Thyroid gland (tissue), 4 donors: Measurements from ENCODE around the gene PSAP. TPM values are rescaled to one million over a fixed set of nuclear protein-coding genes. Genes with fewer than 3 reads are reported as not detected.

Source experiments
- DNase-seq, 2 donors: peaks; one replicate each; pipeline ENCODE4 v3.0.0-alpha.2; 2019
- H3K27ac ChIP-seq, 3 donors: fragments of 200-600 bp; sonication (generic); 1 replicate in 2 of 3; 2 replicates in 1 of 3; pipeline ENCODE4 v1.5.1; 2016 to 2019; ENCODE audit warnings: mild to moderate bottlenecking in 1 of 3, moderate library complexity in 1 of 3
- H3K27me3 ChIP-seq: fragments of 200-600 bp; sonication (generic); one replicate; pipeline ENCODE4 v1.5.1; 2019
- H3K36me3 ChIP-seq, 2 donors: fragments of 200-600 bp; sonication (generic); one replicate each; pipeline ENCODE4 v1.5.1; 2016 to 2019
- H3K4me1 ChIP-seq, 2 donors: fragments of 200-600 bp; sonication (generic); one replicate each; pipeline ENCODE4 v1.5.1; 2017 to 2019
- H3K4me3 ChIP-seq, 3 donors: fragments of 200-600 bp; sonication (generic); replicated peaks in 1 of 3; 1 replicate in 2 of 3; 2 replicates in 1 of 3; pipeline ENCODE4 v1.5.1; 2016; ENCODE audit warnings: mild to moderate bottlenecking in 1 of 3
- H3K9me3 ChIP-seq: fragments of 200-600 bp; sonication (generic); one replicate; pipeline ENCODE4 v1.5.1; 2017
- CTCF ChIP-seq, 6 experiments: fragments of 200-600 bp in 3 of 6; fragments of 450-650 bp in 3 of 6; sonication (generic) in 3 of 6; IDR thresholded peaks; one replicate each; pipeline ENCODE4 v1.5.1; 2016 to 2019; ENCODE audit warnings: antibody characterized with exemption in 6 of 6, mild to moderate bottlenecking in 2 of 6, inconsistent platforms in 1 of 6, moderate library complexity in 1 of 6
- POLR2A ChIP-seq, 2 donors: fragments of 450-650 bp; IDR thresholded peaks; one replicate each; pipeline ENCODE4 v1.6.1; 2017; ENCODE audit warnings: antibody characterized with exemption in 2 of 2, mild to moderate bottlenecking in 2 of 2, moderate library complexity in 1 of 2
- WGBS, 2 donors: methylation state at CpG; one replicate each; pipeline ENCODE4 v1.1.5; 2017; 5-methylcytosine and 5-hydroxymethylcytosine counted together
- intact Hi-C: fragments of 100-400 bp; cut with DNase I; formaldehyde crosslinking; loops from one replicate; pipeline ENCODE4 v1.15.1; 2023
- total RNA-seq, 4 donors: library from RNA; depleted of rRNA; stranded (reverse); fragments of >200 nt; gene quantifications; one replicate each; pipeline ENCODE4 v1.2.3, GENCODE V29; 2016

Gene PSAP
- total RNA-seq, 4 donors from 2014 or later: 978 to 1,211 (median 1,123) TPM

- Histone ChIP-seq H3K4me1 (no peaks in the 10 kb centered on the region), H3K4me3 (no peak overlapping the region), H3K27me3 (no peaks in the 10 kb centered on the region), H3K36me3 (no peaks in the 10 kb centered on the region), H3K9me3 (no peaks in the 10 kb centered on the region), H3K27ac (no peak overlapping the region)
- intact Hi-C loops: no loop called here
- DNase-seq: no peak
- TF ChIP-seq CTCF (IDR thresholded peaks at IDR 0.05) (no peak), POLR2A (IDR thresholded peaks at IDR 0.05) (no peak)
- WGBS, 2 donors: 83% methylated on average over 7 of the region's 10 CpGs; no CpG with 5 or more reads in 1 of the 2 donors
Observed at GRCh38 chr10:71789871-71790270, 61.2 kb downstream of the PSAP start.

DNA sequence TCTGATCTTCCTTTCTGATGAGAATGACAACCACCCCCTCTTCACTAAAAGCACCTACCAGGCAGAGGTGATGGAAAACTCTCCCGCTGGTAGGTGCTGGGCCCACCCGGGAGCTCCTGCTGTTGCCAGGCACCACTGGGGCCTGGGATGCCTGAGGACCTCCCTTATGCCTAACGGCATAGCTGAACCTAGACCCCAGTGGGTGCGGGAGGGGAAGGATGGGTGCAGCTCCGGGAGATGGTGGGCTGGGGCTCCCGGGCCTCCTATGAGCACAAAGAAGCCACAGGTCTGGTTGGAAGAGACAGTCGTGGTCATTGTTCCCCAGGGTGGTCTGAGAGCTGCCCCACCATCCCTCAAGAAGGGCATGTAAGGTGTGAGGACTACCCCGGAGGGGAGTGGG lies 62.1 kb downstream of the PSAP start:
- intact Hi-C loops: no loop called here
- no peak for DNase-seq
- H3K9me3 ChIP-seq: no peaks in the 10 kb centered on the region
- no peak for TF ChIP-seq CTCF (IDR thresholded peaks at IDR 0.05)
- TF ChIP-seq POLR2A (IDR thresholded peaks at IDR 0.05): no peak
- no peak overlapping the region for H3K27ac ChIP-seq
- H3K4me1 ChIP-seq: no peaks in the 10 kb centered on the region
- H3K27me3 ChIP-seq: no peaks in the 10 kb centered on the region
- 76 to 90% methylated on average over 8 of the region's 8 CpGs for WGBS, 2 donors
- no peaks in the 10 kb centered on the region for H3K36me3 ChIP-seq
- no peak overlapping the region for H3K4me3 ChIP-seq

DNA sequence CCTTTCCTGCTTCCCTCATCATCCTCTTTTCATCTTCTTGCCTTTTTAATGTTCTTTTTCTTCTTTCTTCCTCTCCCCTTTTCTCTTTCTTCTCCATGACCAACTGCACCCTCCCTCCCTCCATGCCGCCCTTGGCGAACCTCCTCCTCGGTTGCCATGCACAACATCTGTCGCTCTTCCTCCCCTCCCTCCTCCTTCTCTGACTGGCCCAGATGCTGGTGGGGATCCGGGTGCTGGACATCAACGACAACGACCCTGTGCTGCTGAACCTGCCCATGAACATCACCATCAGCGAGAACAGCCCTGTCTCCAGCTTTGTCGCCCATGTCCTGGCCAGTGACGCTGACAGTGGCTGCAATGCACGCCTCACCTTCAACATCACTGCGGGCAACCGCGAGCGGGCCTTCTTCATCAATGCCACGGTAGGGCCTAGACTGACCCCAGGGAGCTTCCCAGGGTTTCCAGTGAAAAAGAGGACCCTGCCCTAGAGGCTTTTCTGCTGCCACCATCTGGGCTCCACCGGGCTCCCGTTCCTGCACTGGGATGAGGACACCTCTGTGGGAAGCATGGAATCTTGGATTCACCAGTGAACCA lies 66.3 kb downstream of the PSAP start:
- Histone ChIP-seq H3K9me3 (no peaks in the 10 kb centered on the region), H3K36me3 (no peaks in the 10 kb centered on the region), H3K4me3 (no peak overlapping the region), H3K27ac (no peak overlapping the region), H3K27me3 (no peaks in the 10 kb centered on the region), H3K4me1 (no peaks in the 10 kb centered on the region)
- WGBS, 2 donors: 90 to 91% methylated on average over 18 of the region's 18 CpGs
- no peak for TF ChIP-seq CTCF (IDR thresholded peaks at IDR 0.05)
- no peak for TF ChIP-seq POLR2A (IDR thresholded peaks at IDR 0.05)
- DNase-seq: no peak
- intact Hi-C loops: no loop called here

DNA sequence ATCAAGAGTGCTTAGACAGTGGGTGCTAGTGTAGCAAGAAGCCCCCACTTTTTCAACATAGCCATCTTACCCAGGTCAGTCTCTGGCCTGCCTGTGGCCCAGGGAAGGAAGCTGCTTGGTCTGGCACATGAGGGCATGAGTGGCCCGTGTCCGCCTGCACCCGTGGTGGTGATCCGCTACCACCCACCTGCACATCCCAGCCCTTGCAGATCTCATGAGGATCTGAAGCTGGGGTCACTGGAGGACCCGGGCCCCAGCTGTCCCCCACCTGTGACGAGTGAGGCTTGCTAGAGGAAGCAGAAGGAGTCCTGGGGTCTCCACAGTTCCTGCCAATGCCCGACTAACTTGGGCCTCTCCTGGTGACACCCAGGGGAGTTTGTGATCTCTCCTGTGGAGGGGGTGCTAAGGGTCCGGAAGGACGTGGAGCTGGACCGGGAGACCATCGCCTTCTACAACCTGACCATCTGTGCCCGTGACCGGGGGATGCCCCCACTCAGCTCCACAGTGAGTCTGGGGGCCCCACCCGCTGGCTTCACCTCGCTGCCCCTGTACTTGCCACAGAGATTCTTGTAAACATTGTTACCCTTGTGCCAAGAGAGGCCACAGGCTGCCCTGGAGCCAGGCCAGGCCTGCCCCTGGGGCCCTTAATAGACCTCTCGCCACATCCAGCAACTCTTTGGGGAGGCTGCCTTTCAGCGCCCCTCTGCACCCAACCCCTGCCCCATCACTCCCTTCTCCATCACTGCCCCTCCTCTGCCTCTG lies 67.0 kb downstream of the PSAP start:
- 68 to 72% methylated on average over 14 to 17 of the region's 17 CpGs for WGBS, 2 donors
- Histone ChIP-seq H3K27me3 (no peaks in the 10 kb centered on the region), H3K36me3 (no peaks in the 10 kb centered on the region), H3K27ac (no peak overlapping the region), H3K9me3 (no peaks in the 10 kb centered on the region), H3K4me3 (no peak overlapping the region), H3K4me1 (no peaks in the 10 kb centered on the region)
- TF ChIP-seq CTCF (IDR thresholded peaks at IDR 0.05) (no peak), POLR2A (IDR thresholded peaks at IDR 0.05) (no peak)
- no peak for DNase-seq
- intact Hi-C loops: no loop called here

- Histone ChIP-seq H3K9me3 (no peaks in the 10 kb centered on the region), H3K4me1 (no peaks in the 10 kb centered on the region), H3K27ac (no peak overlapping the region), H3K27me3 (no peaks in the 10 kb centered on the region), H3K36me3 (no peaks in the 10 kb centered on the region), H3K4me3 (no peak overlapping the region)
- no peak for TF ChIP-seq POLR2A (IDR thresholded peaks at IDR 0.05)
- TF ChIP-seq CTCF (IDR thresholded peaks at IDR 0.05): no peak
- no peak for DNase-seq
- WGBS, 2 donors: 45 to 48% methylated on average over 7 of the region's 7 CpGs
- intact Hi-C loops: no loop called here
Observed at GRCh38 chr10:71782917-71783490, 68.0 kb downstream of the PSAP start.
